ENCODE measurements around the gene OR1S2.

DNA sequence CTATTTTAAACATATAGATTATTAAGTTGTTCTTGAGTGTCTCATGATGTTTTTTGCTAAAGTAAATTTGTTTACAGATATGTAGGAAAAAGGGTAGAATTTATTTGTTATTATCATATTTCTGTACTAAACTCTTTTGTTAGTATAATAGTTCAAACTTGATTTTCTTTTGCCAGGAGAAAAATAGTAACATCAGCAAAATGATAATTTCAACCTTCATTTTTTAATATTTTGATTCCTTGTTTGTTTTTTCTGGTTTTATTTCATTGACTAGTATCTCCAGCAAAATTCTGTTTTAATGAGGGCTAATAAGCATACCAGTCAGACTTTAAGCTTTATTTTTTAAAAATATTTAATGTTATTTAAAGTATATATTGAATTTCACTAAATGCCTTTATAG, 12.5 kb upstream of the OR1S2 start:
- TF ChIP-seq CTCF (IDR thresholded peaks at IDR 0.05) (no peak), EZH2 (IDR thresholded peaks at IDR 0.05; ENCODE audit: borderline replicate concordance, insufficient read depth, low read depth, low read length, poor library complexity, severe bottlenecking) (no peak)

Data from B cell (primary cell).